ENCODE measurements around the gene CRIM1.

Gene CRIM1

DNA sequence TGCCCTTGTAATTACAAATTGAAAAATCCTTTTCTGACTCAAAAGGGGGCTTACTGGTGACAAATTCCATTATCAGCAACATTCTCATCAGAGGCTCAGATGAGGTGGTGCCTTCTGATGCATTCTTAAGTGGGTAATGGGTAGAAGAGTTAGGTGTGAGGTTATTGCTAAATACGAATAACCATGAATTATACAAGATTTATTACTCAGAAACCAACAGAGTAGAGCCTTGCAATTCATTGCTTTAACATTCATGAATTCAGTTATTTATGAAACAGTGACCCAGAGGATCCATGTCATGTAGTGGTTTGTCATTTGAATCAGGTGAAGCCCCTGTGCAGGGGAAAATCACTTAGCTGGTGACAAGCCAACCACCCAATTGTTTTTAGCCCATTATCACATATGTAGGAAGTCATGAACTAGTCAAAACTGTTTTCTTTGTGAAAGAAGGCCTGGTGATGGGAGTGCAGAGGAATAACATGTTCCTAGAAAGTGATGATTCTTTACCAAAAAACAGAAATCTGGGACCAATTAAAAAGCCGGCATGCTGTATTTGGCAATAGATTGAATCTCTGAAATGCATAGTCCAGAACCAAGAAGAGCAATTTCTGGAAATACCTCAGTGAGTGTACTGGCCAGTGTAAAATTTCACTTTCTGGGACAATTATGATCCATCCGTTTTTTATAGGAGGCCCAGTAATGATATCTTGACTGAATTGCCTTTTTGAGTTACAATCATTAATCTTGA lies 70.2 kb downstream of the CRIM1 start:
- DNase-seq (ENCODE audit: low spot score) = peak; percentile 33

GRCh38 chr2:36427790-36428243 lies 72.2 kb downstream of the CRIM1 start:
- DNase-seq (ENCODE audit: low spot score) = no peak

DNA sequence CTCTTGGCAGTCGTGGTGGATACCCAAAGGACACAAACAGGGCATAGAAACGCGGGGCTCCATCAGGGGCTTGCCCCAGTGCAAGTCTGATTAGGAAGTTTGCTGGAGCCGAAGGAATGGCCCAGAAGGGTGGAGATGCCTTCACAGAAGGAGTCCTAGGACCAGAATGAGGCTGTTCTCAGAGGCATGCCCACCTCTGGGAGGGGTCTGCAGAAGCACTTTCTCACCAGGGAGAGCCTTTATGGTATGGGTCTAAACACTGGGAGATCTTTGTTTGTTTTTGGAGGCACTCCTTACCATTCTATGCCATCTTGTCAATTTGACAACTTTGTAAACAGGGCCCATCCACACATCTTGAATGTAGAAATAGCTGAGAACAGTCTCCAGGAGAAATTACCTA lies 75.0 kb downstream of the CRIM1 start:
- DNase-seq (ENCODE audit: low spot score) = no peak

GRCh38 chr2:36432479-36432878 lies 76.9 kb downstream of the CRIM1 start:
- no peak for DNase-seq (ENCODE audit: low spot score)

- DNase-seq (ENCODE audit: low spot score) = peak; percentile 57
Measured at GRCh38 chr2:36433311-36434217, 78.0 kb downstream of the CRIM1 start.

GRCh38 chr2:36438449-36438977 lies 82.9 kb downstream of the CRIM1 start:
- peak; percentile 89 for DNase-seq (ENCODE audit: low spot score)

- no peak for DNase-seq (ENCODE audit: low spot score)
Measured at GRCh38 chr2:36439084-36439483, 83.5 kb downstream of the CRIM1 start.

DNA sequence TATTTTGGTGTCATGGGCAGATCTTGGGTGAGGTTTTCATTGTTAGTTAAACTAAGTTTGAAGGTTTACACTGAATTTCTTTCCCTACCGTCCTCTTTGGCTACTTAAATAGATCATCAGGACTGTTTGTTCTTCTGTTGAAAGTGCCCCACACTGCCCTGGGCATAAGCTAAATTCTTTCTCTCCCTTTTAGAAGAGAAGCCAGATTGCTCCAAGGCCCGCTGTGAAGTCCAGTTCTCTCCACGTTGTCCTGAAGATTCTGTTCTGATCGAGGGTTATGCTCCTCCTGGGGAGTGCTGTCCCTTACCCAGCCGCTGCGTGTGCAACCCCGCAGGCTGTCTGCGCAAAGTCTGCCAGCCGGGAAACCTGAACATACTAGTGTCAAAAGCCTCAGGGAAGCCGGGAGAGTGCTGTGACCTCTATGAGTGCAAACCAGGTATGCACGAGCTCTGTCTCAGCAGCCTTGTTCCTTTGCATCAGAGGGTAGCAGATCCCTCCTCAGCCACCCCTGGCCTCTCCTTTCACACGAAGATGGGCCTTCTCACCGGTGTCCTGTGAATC lies 85.6 kb downstream of the CRIM1 start:
- no peak for DNase-seq (ENCODE audit: low spot score)

DNA sequence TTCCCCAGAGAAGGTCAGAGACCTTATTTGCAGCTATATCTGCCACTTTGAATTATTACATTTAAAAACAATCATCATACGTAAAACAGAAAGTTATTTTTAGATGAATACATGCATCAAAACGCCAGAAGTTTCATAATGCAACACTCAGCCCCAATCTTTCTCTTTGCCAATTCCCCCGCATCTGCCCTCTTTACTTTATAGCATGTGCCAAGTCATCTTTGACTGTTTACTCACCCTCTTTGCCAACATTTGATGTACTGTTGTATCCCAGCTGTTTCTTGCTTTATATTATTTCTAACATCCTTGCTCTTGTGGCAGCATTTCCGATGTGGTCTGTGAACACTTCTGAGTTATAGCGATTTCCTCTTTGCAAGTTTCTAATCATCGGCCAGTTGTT lies 86.2 kb downstream of the CRIM1 start:
- DNase-seq (ENCODE audit: low spot score) = no peak

GRCh38 chr2:36444216-36444936 lies 88.8 kb downstream of the CRIM1 start:
- no peak for DNase-seq (ENCODE audit: low spot score)

- no peak for DNase-seq (ENCODE audit: low spot score)
Measured at GRCh38 chr2:36445185-36445866, 89.7 kb downstream of the CRIM1 start.

- DNase-seq (ENCODE audit: low spot score) = no peak
Measured at GRCh38 chr2:36446294-36446693, 90.7 kb downstream of the CRIM1 start.

- no peak for DNase-seq (ENCODE audit: low spot score)
Measured at GRCh38 chr2:36449213-36449612, 93.6 kb downstream of the CRIM1 start.

DNA sequence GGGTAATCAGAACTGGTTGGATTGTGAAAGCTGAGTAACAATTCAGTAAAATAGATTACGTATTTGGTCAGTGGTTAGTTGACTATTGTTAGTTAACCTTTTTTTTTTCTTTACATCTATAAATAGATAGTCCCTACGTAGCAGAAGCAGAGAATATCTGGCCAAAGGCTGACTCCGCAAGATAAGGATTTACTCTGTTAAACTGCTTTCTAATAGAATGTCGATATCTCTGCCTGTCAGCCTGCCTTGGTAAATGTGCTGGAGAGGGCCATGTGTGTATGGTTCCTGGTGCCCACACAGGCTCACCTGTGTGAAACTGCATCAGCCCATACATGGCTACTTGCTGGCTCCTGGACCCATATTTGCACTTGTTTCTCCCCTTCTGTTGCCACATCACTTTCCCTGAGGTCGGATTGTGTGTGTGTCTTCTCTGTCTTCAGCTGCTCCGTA lies 94.4 kb downstream of the CRIM1 start:
- DNase-seq (ENCODE audit: low spot score) = no peak

DNA sequence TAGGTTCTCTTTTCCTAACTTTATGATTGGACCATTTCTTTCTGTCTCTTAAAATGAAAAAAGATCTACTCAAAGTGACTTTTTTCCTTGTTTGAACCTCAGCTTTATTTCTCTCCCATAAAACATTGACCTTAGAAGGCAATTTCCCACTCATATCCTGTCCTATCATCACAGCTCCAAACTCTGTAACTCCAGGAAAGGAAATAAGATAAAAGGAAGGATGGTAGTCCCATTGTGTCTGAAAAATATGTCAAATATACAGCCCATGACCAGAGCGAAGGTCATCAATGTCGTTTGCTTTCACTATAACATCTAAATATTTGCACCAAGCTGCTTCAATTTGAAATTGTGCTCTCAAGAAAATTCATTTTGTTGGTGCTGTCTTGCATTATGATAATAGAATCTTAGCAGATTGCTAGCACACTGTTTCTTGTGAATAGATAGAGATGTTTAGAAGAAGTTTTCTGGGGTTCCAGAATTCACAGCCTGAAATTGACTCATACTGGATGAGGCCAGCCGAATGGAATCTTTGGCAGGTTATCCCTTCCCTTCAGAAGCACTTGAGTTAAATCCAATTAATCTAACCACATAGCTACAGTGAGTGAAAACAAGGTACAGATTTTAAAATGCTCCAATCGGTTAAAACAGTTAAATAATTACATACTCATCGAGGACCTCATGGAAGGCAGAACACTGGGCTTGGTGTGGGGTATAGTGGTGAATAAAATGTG lies 95.1 kb downstream of the CRIM1 start:
- peak; percentile 72 for DNase-seq (ENCODE audit: low spot score)

DNA sequence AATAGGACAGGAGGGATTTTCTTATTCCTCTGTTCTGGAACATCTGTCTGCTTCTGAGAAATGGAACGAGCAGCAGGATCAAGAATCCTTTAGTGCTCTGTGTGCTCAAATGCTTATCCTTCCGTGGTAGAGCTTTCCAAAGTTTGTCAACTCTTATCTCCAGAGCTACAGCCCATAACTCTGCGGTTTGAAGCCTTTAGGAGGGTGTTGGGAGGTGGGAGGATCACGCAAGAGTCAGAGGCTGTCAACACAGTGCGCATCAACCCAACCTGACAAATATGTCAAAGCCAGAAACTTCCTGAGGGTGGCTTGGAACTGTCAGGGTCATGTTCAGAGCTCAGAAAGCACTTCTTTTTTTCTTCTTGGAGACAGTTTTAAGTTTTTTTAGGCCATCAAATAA lies 95.9 kb downstream of the CRIM1 start:
- DNase-seq (ENCODE audit: low spot score) = peak; percentile 14

- DNase-seq (ENCODE audit: low spot score) = peak; percentile 41
Measured at GRCh38 chr2:36452260-36452659, 96.7 kb downstream of the CRIM1 start.

GRCh38 chr2:36453652-36454051 lies 98.1 kb downstream of the CRIM1 start:
- DNase-seq (ENCODE audit: low spot score) = no peak

DNA sequence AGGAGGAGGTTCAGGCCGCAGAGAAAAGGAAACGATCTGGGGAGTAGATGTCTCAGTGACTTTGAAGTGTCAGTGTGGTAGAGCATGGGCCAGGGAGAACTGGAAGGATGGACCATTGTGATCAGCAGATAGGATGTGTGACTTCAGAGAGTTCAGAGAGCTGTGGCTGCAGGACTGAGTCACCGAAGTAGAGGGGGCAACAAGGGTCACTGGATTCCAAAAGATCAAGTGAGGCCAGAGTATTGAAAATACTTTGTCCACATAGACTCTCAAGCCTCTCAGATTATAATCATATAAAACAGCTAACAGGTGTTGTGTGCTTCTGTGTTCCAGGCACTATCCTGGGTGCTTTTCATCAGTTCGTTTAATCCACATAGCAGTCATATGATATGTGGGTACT lies 99.4 kb downstream of the CRIM1 start:
- no peak for DNase-seq (ENCODE audit: low spot score)

- DNase-seq (ENCODE audit: low spot score) = peak; percentile 22
Measured at GRCh38 chr2:36455788-36456187, 100.2 kb downstream of the CRIM1 start.
